Measurements from ENCODE around the gene TMC1.

Gene TMC1

DNA sequence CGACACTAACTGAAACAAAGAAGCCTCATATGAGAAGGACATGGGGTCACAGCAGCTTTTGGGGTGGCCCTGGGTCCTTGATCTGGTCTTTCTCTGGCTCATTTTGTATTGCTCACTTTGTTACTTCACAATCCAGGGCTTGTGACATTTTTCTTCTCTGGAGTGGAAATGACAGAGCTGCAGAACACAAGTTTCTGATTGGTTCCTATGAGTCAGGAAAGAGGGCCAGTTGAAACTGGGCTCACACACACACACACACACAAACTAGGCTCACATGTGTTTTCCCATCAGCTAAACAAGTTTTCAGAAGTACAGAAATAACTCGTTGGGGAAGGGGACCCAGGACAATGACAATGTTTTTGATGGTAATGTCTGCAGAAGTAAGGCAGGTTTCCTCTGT is 54.3 kb downstream of the TMC1 start:
- DNase-seq (ENCODE audit: low read depth, low spot score): no peak

DNA sequence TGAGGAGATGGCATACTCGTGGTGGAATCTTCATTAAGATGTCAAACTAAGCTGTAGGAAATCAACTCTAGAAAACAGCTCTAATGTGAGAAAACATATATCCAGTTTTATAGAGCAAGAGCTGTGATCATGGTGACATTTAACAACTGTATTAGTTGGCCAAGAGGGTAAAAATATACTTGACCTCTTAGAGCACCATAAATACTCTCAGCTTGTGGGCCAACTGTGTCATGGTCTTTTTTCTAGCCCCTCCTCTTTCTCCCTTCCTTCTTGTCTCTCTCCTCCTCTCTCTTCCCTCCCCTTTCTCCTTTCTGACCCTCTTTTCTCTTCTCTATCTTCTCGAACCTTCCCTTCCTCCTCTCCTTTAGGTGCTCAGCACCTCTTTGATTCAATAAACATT is 54.7 kb downstream of the TMC1 start:
- DNase-seq (ENCODE audit: low read depth, low spot score): no peak

DNA sequence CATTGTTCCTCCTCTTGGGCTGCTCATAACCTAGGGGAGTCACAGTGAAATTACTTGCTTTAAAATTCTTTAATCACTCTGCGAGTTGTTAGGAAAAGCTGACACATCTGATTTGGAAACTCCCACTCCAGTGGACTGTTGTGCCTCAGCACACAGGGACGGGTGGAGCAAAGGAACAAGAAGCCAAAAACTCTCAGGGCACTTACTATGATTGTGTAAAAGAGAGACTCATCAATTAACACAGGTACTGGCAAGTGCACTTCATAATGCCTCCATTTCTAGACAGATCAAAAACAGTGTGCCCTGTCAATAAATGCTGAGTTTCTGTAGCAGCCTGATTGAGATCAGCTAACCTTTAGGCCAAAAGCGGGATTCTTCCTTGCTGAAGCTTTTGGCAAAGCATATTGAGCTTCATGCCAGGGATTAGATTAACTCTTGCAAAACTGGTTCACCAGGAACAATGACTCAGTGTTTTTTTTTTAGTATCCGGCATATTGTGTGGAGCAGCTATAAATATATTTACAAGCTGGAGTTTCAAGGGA is 55.9 kb downstream of the TMC1 start:
- no peak for DNase-seq (ENCODE audit: low read depth, low spot score)

- peak; percentile 39 for DNase-seq (ENCODE audit: low read depth, low spot score)
Observed at GRCh38 chr9:72579190-72579589, 57.8 kb downstream of the TMC1 start.

DNA sequence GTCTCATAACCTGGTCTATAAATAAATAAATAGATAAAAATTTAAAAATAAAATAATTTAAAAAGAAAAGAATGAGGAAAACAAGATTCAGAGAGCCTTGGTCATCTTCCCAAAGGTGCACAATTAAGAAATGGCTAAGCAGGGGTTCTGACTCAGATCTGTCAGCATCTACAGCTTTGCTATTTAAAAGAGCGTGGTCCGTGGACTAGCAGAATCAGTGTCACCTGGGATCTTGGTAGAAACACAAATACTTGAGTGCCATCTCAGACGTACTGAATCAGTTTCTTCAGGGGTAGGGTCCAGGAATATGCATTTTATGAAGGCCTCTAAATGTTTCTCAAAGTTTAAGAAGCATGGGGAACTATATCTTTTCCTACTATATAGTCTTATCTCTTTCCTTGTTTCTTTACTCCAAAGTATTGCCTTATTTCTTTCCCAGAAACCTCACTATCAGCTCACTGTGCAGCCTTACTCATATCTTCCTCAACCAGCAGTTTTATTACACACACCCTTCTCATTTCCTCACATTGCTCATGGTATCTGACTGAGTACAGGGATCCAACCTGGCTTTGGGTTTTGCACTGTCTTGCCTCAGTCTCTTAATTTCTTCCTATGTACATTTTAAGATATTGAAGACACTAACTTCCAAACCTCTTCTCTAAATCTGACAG is 58.6 kb downstream of the TMC1 start:
- DNase-seq (ENCODE audit: low read depth, low spot score): no peak

GRCh38 chr9:72581694-72582093 is 60.3 kb downstream of the TMC1 start:
- DNase-seq (ENCODE audit: low read depth, low spot score): no peak

- no peak for DNase-seq (ENCODE audit: low read depth, low spot score)
Observed at GRCh38 chr9:72583370-72583769, 62.0 kb downstream of the TMC1 start.

GRCh38 chr9:72586388-72587130 is 65.2 kb downstream of the TMC1 start:
- DNase-seq (ENCODE audit: low read depth, low spot score): no peak

- no peak for DNase-seq (ENCODE audit: low read depth, low spot score)
Observed at GRCh38 chr9:72588336-72588735, 66.9 kb downstream of the TMC1 start.

GRCh38 chr9:72589667-72590521 is 68.5 kb downstream of the TMC1 start:
- DNase-seq (ENCODE audit: low read depth, low spot score): peak; percentile 53

DNA sequence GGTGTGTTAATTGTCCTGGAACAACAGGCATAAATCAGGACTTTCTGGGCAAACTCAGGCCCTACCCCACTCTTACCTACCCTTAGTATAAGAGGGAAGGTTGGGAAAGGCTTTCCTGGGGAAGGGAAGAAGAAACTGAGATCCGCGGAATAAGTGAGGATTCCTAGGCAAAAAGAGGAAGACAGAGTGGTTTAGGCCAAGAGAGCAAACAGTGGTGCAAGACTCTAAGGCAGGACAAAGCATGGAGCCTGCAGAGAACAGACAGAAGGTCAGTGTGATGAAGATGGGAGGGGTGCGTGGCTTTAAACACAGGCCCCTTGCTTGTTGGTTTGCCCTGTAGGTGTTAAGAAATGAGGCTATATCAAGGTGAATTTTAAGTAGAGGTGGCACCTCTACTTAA is 69.4 kb downstream of the TMC1 start:
- DNase-seq (ENCODE audit: low read depth, low spot score): no peak

GRCh38 chr9:72592502-72593403 is 71.3 kb downstream of the TMC1 start:
- DNase-seq (ENCODE audit: low read depth, low spot score): peak; percentile 31

GRCh38 chr9:72596451-72597180 is 75.2 kb downstream of the TMC1 start:
- no peak for DNase-seq (ENCODE audit: low read depth, low spot score)

DNA sequence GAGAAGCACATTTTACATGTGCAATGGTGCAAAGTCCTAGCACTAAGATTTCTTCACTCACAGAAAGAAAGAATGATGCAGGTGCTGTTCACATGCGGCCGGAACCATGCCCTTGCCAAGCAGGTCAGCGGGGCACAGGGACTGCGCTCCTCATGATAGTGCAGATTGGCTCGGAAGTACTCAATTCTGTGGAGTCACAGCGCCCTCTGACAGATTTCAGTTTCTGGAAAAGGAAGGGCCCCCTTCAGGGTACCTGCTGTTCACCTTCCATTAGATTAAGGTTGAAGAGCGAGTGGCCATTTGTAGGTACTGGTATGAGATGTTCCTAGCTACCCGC is 75.7 kb downstream of the TMC1 start:
- DNase-seq (ENCODE audit: low read depth, low spot score): peak; percentile 12

- DNase-seq (ENCODE audit: low read depth, low spot score): no peak
Observed at GRCh38 chr9:72597601-72598000, 76.2 kb downstream of the TMC1 start.

DNA sequence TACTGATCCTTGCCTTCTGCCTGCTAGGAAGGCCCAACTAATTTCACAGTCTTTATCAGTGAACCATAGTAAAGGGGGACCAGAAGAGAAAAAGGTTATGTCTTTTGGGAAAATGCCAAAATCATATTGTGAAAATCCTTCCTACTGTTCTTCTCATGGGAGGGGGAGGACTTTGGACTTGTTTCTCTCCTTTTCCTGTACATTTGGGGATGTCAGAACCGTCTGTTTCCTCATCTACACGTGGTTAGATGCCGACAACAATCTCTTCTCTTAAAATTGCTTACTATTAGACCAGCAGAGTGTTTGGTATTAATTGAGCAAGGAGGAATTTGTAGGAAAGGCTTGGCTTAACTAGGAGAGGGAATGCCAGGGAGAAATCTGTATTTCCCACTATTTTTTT is 77.2 kb downstream of the TMC1 start:
- no peak for DNase-seq (ENCODE audit: low read depth, low spot score)

DNA sequence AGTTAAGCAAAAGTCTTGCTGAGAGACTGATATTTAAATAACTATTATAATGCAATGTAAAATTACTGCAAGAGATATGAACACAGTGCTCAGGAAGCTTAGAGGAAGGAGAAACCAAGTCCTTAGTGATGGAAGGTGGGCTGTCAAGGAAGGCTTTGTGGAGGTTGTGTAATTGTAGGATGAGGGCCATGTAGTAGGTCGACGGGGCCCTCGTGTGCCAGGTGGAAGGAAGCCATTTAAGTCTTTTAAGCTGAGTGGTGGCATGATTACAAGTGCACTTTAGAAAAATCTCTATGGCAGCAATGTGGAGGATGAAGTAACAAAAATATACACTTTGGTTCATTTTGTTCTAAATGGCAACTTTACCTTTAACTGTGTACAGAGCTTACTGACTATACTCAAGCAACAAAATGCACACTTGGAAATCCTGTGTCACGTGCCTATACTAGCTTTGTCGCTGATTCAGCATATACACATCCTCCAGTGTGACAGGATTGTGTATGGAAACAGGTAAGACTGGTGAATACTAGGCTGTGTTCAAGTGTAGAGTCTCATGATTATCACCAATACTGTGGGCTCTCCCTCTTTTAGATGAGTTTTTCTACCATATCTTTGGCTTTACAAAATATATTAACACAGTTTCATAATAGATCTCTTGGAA is 78.6 kb downstream of the TMC1 start:
- no peak for DNase-seq (ENCODE audit: low read depth, low spot score)

GRCh38 chr9:72600671-72601070 is 79.3 kb downstream of the TMC1 start:
- no peak for DNase-seq (ENCODE audit: low read depth, low spot score)

GRCh38 chr9:72601615-72602014 is 80.2 kb downstream of the TMC1 start:
- DNase-seq (ENCODE audit: low read depth, low spot score): no peak

DNA sequence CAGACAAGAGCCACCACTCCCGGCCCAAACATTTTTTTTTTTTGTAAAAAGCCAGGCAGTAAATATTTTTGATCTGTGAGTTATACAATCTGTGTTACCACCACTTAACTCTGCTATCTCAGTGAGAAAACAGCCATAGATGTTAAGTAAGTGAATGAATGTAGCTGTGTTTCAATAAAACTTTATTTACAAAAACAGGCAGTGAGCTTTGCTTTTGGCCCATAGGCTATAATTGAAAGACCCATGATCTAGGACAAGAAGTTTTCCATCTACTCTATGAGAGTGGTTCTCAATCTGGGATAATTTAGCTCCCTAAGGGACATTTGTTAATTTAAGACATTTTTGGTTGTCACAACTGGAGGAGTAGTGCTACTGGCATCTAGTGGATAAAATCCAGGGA is 91.0 kb downstream of the TMC1 start:
- DNase-seq (ENCODE audit: low read depth, low spot score): no peak

Data from ELF-1 (cell line).